Measurements from ENCODE around the gene TMEM231.
"Not testable (repeated sequence)": the region's sequence is repeated elsewhere in the genome, so short reads cannot be mapped to it uniquely, and the experiment has no call there.

The TMEM231 gene

DNA sequence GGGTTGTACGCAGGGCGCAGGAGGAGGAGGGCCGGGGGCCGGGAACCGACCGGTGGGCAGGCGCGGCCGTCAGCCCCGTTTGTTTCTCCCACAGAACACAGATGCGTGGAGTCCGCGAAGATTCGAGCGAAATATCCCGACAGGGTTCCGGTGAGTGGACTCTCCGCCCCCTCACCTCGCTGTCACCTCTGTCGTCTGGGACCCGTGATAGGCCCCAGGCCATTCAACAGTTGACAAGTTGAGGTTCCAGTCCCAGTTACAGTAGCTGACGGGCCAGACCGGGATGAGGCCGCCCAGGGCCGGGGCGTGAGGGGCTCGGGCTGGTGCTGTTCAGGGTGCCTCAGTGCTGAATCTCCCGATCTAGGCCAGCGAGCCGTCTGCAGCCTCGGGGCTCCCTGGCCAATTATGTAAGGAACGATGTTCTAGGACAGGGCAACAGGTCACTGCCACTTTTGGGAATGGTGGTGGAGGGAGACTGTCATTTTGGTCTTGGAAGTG is 10.8 kb upstream of the TMEM231 start:
- DNase-seq: no peak

DNA sequence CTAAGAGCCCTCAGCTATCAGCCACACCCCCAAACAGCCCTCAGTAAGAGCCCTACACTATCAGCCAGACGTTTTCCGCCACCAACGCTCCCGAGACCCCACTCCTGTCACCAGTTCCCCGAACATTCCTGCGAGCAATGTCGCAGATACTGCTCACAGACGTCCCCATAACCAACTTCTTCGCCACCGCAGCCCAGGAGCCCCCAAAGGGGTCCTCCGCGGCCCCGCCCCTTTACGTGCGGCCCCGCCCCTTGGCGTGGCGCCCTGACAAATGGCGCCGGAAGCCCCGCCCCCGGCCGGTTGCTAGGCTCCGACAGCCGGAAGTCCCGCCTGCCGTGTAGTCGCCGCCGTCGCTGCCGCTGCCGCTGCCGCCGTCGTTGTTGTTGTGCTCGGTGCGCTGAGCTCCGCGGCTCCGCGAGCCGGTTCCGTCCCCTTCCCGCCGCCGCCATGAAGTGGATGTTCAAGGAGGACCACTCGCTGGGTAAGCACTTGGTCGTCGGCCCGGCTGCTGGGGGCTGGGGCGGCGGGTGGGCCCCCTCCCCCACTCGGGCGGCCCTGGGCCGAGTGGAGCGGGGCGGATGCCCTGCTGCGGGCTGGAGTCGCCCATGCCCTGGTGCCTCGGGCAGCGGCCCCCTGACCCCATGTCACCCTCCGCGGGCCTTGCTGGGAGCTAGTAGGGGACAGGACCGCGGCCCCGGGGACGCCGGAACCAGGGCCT is 10.1 kb upstream of the TMEM231 start, which contains the start of gene GABARAPL2:
GABARAPL2 (plus strand) TSS at position 340 of the 718 bp plus-strand sequence; CDS start at position 448, 108 bp downstream.
- no peak for DNase-seq

DNA sequence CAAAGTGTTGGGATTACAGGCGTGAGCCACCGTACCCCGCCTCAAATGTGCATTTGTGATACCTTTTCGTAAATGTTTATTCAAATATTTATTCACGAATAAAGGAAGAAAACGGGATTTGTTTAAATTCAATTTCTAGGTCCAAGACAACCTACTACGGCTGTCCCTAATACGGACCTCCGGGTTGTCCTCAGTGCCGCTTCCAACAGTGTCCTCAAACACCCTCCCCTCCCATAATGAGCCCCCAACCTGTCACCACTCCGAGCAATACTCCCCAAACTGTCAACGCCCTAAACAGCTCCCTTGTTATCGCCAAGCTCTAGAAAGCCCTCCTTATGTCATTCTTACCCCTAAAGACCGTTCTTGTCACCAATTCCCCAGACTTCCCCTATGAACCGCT is 9.6 kb upstream of the TMEM231 start:
- no peak for DNase-seq

DNA sequence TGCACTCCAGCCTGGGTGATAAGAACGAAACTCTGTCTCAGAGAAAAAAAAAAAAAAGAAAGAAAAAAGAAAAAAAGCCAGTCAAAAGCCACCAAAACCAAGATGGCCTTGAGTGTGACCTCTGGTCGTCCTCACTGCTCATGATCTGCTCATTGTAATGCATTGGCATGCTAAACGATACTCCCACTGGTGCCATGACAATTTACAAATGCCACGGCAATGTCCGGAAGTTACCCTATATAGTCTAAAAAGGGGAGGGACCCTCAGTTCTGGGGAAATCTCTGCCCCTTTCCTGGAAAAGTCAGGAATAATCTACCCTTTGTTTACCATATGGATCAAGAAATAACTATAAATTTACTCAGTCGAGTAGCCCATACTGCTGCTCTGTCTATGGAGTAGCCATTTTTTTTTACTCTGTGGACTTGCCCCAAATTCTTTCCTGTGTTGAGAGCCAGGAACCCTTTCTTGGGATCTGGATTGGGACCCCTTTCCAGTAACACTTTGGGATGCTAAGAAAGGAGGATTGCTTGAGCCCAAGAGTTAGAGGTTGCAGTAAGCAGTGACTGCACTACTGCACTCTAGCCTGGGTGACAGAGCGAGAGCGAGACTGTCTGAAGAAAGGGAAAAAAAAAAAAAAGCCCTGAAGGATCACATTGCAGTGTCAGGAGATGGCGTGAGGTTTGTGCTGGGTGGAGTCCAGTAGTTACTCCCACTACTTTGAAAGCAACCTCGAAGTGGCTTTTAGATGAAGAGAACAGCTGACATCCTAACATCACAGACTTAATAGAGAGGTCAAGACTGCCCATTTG is 3.7 kb upstream of the TMEM231 start:
- DNase-seq: no peak

DNA sequence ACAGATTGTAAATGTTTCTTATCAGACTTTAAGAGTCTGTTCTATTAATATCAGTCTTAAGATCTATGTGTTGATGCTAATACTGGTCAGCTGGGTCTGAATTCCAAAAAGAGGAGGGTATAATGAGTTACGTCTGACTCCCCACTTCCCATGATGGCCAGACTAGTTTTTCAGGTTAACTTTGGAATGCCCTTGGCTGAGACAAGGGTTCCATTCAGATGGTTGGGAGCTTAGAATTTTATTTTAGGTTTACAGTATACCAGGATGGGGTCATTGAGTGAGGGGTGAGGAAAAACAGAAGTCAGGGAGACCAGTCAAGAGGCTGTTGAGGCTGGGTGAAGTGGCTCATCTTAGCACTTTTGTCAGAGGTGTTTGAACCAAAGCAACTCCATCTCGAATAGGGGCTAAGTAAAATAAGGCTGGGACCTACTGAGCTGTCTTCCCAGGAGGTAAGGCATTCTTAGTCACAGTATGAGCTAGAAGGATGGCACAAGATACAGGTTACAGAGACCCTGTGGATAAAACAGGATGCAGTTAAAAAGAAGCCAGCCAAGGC is 2.9 kb upstream of the TMEM231 start:
- no peak for DNase-seq

DNA sequence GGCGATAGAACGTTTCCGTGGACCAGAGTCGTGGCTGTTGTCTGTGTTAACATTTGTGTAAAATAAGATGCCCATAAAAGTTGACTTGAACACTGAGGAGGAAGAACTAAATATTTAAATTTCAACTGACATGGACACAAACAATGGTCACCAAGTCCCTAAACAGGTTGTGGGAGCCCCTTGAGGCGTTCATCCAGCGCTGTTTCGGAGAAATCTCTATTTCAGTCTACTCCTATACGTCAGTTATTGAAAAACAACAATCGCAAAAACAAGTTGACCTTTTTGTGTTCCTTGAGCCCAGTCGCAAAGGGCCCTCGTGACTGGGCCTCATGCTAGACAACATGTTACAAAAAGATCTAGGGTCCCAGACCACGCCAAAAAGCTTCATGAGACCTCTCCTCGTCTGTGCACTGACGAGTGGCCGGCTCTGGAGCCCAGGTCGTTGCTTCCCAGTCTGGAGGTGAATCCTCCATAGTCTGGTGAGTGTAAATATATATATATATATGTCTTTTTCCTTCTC is 439 bp upstream of the TMEM231 start:
- DNase-seq: no peak

DNA sequence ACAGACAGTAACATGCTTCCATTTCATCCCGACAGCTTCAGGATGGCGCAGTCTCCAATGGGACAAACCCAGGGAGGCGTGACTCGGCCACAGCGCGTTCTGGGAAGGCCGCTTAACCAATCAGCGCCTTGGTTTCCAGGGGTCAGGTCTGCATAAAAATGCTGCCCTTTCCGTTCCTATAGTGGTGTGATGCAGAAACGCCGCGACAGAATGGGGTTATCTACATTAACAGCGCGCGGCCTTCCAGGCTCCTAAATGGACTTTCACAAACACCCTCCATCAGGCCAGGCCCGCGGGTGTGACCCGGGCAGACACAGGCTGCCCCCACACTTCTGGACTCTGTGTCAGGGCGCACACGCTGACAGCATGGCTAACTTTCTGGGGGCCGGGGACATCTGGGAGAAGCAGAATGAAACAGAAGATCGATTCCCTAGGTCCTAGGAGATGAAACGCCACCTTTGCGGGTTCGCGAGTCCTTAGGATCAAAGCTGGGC is 792 bp downstream of the TMEM231 start:
- DNase-seq: peak; percentile 5

DNA sequence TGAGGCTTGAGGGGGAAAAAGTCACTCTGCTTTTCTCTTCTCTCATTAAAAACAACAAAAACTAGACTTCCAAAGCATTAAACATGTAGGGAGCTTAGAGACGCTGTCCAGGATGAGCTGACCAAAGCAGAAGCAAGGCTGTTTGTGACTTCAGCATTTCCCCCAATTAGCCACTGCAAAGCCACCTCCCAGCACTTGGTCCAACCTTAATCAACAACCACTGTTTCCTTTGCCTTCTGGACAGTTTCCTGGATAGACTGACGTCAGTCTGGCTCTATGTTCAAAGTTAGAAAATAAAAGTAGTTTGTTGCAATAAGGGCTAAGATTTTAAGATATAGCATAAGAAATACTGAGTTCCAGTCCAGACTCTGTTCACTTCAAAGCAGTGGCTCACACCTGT is 3.1 kb downstream of the TMEM231 start:
- no peak for DNase-seq

DNA sequence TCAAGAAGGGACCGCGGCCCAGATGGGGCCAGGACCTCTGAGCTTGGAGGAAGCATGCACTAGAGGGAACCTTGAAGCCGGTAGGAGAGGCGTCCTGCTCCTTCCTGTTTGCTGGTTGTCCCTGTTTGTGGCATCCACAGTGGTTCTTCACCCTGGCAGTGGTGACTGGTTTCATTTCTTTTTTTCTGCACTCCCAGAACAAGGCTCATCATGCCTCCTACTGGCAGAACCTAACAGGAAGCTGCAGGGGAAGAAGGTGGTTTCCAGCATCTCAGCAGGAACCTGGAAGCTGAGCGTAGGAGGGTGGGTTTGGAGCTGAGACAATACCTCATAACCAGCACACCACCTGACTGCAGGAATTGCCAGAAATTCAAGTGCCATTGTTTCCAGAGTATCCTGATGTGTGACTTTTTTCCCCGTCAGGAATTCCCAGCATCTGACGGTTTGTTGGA is 5.8 kb downstream of the TMEM231 start:
- DNase-seq: no peak

DNA sequence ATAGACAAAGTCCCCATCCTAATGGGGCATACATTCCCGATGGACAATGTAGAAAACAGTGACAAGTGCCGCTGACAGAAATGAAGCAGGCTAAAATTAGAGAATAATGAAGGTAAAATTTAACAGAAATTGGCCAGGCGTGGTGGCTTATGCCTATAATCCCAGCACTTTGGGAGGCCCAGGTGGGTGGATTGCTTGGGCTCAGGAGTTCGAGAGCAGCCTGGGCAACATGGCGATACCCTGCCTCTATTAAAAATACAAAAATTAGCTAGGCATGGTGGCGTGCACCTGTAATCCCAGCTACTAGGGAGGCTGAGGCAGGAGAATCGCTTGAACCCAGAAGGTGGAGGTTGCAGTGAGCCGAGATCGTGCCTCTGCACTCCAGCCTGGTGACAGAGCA is 7.6 kb downstream of the TMEM231 start:
- not testable (repeated sequence) for DNase-seq

DNA sequence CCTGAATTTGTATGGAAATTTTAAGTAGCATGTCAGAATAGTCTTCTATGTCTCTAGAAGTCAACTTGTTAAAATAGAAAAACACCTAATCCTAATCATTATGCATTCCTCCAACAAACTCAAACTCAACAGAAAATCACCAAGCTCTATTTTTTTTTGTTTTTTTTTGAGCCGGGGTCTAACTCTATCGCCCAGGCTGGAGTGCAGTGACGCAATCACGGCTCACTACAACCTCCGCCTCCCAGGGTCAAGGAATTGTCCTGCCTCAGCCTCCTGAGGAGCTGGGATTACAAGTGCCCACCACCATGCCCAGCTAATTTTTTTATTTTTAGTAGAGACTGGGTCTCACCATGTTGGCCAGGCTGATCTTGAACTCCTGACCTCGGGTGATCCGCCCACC is 9.8 kb downstream of the TMEM231 start:
- DNase-seq: no peak

DNA sequence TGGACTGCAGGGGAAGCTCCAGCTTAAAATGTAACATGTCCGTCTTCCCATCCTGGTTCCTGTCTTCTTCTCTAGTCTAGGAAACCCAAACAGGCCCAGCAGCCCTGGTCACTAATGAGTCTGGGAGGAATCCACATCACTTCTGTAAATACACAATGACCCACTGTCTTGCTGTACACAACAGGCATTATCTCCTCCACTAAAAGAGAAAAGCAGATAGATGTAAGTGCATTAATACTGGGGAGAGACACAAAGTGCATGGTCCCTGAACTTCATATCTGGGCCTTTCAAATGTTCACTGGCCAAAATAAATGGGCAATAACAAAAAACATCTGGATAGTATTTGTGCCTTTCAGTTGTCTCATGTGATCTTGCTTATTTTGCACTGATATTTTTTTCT is 10.2 kb downstream of the TMEM231 start:
- DNase-seq: not testable (repeated sequence)

DNA sequence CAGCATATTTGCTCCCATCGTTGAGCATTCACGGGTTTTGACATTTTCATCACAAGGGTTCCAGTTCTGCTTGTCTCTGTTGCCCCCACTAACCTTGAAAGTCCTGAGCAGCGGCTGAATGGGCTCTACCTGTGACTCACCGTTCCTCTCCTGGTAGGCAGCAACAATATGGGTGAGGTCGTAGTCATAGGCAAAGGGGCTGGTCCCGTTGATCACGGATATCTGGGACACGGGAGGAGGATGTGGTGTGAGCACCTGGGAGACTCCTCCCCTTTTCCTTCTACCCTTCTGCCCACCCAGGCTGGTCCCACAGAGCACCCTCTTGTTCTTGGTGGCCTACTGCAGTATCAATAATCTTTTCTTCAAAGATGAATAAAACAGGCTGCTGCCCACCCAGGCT is 13.6 kb downstream of the TMEM231 start:
- DNase-seq: not testable (repeated sequence)

DNA sequence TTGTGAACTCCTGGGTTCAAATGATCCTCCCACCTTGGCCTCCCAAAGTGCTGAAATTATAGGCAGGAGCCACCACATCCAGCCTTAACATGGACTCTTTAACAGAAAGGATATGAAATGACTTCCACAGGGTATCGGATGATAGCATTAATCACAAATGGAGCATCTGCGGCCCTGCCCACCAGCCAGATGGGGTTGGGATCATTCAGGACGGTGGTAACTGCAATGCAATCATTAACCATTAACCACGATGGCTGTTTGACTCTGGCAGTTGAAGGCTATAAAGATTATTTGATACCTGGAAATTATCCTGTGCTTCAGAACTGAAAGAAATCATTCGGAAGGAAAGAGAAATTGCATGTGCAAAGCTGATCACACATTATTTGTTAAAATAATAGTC is 14.8 kb downstream of the TMEM231 start:
- DNase-seq: no peak

DNA sequence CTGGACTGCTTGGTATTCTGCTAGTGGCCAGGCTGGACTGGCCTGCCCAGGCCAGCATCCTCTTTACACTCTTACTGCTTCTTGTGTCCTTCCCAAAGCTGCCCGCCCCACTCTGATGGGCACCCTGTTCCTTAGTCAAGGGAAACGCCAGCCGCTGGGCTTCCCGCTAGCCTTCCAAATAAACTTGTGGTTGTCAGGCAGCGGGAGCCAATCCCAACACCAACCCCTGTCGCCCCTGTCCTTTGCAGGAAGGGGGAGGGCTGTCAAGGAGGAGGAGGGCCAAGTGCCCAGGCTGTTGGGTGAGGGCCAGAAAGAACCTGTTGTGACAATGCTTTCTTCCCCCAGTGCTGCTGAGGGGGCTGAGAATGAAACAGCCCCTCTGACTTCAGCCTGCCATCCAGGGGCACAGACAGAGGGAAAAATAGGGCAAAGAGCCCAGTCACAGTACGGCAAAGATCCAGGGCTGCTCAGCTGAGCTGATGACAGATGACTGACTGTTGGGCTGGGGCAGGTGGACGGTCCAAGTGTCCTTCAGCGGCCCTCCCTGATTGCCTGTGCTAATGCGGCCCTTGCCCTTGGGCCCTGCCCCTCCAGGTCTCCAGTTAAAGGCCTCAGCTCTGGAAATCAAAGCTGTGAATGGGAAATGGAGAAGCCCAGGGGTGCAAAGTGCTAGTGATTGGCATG is 17.0 kb downstream of the TMEM231 start:
- not testable (repeated sequence) for DNase-seq

DNA sequence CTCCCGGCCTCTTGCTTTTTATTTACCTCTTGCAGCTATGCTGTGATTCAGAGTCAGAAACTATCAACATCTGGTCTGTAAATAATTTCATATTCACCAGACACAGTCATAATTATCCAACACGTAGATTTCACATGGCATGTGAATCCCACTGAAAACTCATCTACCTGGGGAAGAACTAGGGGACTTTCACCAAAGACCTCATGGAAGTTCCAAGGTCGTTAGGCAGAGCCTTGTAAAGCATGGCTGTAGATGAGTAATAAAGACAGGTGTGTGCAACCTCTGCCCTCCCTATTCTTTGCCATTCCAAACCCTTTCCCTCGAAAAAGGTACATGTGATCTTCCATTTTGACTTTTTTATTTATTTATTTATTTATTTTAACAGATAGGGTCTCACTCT is 18.3 kb downstream of the TMEM231 start:
- DNase-seq: no peak

DNA sequence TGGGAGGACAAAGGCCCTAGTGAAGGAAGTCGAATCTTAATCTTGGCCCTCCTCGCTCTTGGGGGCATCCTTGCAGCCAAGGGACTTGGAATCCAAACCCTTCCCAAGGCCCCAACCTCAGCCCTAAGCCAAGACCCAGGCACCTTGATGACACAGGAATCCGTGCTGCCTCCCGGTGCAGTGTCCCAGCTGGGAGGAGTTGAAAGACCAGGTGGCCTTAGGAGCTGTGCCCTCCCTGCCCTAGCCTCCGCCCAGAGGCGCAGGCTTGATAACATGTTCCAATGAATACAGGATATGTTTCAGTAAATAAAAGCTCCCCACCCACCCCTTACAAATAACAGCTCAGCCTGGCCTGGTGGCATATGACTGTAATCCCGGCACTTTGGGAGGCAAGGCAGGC is 20.2 kb downstream of the TMEM231 start, which contains the start of gene CHST5:
CHST5 (minus strand) TSS at position 208 of the 400 bp plus-strand sequence. CDS start 5,724 bp downstream, outside the sequence.
- DNase-seq: no peak

DNA sequence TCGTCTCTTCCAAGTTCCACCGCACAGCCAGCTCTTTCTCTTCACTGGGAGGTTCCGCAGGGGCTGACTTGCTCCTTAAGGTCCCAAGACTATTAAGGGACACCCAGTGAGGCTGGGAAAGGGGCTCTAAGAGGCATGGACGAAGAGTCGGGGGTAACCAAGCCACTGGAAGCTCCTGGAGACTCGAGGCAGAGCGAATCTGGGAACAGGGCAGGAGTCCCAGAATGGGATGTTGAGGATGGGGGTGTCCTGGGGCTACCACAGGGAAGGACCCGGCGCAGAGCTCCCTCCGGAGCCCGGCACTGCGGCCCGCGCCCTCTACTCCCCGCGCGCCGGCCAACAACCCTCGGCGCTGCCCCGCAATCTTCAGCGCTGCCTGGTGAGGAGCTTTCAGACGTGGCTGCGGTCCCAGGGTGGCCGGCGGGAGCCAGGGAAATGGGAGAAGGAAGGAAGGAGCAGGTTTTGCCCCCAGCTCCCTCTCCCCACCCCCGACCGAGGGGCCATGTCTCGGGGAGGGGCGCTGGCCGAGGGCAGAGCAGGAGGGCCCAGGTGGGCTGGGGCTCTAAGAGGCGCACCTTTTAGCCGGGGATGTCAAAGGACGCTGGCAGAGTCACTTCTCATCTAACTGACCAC is 20.7 kb downstream of the TMEM231 start:
- DNase-seq: no peak

DNA sequence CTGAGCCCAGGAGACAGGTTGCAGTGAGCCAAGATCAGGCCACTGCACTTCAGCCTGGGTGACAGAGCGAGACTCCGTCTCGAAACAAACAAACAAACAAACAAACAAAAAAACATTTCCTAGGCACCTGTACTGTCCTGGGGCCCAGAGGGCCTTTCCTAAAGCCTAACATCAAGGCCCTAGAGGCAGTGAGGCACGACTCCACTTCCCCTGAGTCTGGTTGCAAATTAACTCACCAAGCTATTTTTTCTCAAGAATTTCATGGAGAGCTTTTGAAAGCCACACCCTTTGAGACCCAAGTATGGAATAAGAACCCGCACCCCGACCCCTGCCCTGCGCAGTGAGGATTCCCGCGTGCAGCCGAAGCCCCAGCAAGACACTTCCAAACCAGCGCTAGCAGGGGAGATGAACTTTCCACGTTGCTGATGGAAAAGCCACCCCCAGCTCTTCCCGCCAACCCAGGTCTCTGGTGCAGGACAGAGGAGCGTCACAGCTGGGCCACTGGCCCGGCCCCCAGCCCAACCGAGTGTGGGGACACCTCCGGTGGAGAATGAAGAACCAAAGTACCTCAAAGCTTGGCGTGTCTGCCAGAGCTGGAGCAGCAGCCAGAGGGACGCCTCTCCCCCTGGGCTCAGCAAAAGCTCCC is 21.4 kb downstream of the TMEM231 start:
- no peak for DNase-seq

DNA sequence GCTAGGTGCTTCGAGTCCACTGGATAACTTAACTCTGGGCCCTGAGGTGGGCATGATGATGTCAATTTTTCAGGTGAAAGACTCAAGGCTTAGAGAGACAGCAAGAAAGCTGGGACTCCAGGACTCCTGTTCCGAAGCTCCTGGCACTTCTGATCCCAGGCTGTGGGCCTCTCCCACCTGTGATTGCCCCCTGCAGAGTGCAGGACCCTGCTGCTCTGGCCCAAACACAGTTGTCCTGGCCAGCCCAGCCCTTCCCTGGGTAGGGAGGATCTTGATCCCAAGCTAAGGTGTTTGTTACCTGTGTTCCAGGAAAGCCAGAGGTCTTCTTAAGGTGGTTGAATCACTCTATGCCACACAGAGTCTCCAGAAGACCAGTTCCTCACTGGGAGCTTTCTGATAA is 23.3 kb downstream of the TMEM231 start:
- no peak for DNase-seq

DNA sequence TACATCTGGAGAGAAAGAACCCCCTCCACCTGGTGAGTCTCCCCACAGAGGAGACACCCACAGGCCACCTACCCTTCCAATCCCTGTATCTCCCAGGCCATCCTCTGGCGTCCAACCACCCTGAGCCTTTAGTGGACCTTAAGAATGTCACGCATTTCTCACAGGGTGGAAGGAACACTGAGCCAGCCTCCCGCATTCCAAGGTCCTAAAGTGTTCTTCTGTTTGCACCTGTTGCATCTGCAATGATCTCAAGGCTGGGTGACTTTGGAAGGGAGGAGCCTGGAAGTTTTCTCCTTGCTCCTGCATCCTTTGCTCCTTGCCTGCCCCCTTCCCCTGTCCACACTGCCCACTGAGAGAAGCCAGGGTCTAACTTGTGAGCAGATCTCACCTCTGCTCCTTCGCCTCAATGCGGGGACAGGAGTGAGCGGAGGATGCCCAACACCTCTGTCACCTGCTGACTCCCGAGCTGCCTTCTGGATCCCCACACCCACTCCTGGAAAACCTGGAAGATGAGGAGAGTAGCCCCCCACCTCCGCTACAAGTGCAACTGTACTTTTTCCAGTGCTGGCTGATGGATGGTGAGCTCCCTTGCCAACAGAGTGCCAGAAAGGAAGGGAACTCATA is 23.8 kb downstream of the TMEM231 start:
- DNase-seq: no peak
